Measurements from ENCODE around the gene CDKAL1. TPM values are rescaled to one million over a fixed set of nuclear protein-coding genes. Genes with fewer than 3 reads are reported as not detected.
"Not testable (repeated sequence)": the region's sequence is repeated elsewhere in the genome, so short reads cannot be mapped to it uniquely, and the experiment has no call there.

CDKAL1 gene
- total RNA-seq, 1 donor from 2014 or later, result 34.3 TPM

GRCh38 chr6:20581070-20581469, 46.8 kb downstream of the CDKAL1 start:
- TF ChIP-seq, protein P1, sequence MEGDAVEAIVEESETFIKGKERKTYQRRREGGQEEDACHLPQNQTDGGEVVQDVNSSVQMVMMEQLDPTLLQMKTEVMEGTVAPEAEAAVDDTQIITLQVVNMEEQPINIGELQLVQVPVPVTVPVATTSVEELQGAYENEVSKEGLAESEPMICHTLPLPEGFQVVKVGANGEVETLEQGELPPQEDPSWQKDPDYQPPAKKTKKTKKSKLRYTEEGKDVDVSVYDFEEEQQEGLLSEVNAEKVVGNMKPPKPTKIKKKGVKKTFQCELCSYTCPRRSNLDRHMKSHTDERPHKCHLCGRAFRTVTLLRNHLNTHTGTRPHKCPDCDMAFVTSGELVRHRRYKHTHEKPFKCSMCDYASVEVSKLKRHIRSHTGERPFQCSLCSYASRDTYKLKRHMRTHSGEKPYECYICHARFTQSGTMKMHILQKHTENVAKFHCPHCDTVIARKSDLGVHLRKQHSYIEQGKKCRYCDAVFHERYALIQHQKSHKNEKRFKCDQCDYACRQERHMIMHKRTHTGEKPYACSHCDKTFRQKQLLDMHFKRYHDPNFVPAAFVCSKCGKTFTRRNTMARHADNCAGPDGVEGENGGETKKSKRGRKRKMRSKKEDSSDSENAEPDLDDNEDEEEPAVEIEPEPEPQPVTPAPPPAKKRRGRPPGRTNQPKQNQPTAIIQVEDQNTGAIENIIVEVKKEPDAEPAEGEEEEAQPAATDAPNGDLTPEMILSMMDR (IDR thresholded peaks at IDR 0.05; ENCODE audit: unreplicated experiment), result no peak
- Mint-ChIP-seq H3K4me3 (ENCODE audit: low read depth) (no peak overlapping the region), H3K27ac (no peak overlapping the region)

DNA sequence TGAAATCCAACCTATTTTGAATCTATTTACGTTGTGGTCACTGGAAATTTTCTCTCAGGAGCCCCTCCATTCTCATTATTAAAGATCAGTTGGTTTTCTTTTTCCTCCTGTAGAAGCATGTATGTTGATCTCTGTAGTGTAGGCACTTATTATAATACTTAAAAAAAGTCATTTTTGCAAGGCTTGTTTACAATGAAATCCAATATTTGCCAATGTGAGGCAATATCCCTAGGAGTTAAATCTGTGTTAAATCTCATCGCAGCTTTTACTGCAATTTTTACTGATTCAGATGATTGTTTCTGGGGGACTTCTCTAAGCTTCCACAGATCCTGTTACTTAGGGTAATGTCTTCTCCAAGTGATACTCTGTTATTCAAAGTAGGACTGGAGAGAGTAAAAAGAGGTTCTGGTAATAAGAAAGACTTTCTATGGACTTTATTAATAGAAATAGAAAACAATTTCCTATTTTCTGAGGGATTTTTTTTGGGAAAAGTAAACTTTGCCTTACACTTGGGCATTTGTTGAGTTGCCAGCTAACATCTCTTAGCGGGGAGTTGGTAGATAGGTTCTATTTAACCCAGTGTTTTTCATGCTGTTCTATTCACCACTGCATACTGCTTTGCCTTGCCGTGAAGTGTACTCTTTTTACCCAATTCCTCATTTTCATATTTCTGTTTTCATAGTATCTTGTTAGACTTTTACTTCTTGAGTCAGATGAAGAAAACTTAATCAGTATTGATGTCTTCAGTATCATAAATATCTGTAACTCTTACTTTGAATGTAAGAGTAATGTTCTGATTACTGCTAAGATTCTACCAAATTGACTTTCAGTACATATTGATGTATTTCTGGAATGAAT, 48.6 kb downstream of the CDKAL1 start:
- no peaks in the 10 kb centered on the region for H3K27me3 Mint-ChIP-seq
- TF ChIP-seq, protein P1 (IDR thresholded peaks at IDR 0.05; ENCODE audit: unreplicated experiment), result no peak
- H3K9me3 Mint-ChIP-seq (ENCODE audit: low read depth), result peaks cover 2% of the 10 kb centered on the region
- DNase-seq (ENCODE audit: low spot score, unreplicated experiment), result no peak
- peaks cover 38% of the 10 kb centered on the region for H3K4me1 Mint-ChIP-seq (ENCODE audit: low read depth)
- peak overlapping the region; percentile 26 for H3K27ac Mint-ChIP-seq
- H3K36me3 Mint-ChIP-seq (ENCODE audit: insufficient read depth), result peaks cover 14% of the 10 kb centered on the region
- H3K4me3 Mint-ChIP-seq (ENCODE audit: low read depth), result no peak overlapping the region

More at GRCh38 chr6:20581070-20581469, 46.8 kb downstream of the CDKAL1 start:
- H3K36me3 Mint-ChIP-seq (ENCODE audit: insufficient read depth), result peaks cover 18% of the 10 kb centered on the region
- DNase-seq (ENCODE audit: low spot score, unreplicated experiment), result no peak
- peaks cover 51% of the 10 kb centered on the region for H3K4me1 Mint-ChIP-seq (ENCODE audit: low read depth)
- no peaks in the 10 kb centered on the region for H3K27me3 Mint-ChIP-seq
- H3K9me3 Mint-ChIP-seq (ENCODE audit: low read depth), result peaks cover 2% of the 10 kb centered on the region

DNA sequence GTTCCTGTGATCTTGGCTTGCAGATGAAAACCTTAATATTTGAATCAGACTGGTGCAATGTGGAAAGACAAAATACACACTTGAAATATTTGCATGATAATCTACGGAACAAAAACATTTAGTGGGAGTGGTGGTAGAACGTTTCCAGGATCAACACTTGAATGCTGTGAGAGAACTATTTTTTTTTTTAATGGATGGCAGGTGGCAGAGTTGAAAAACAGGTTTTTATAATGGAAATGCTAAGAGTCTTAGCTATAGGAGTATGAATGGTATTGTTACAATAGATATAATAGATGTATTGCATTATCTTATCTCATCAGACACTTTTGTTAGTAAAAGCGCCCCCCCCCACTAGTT, 49.2 kb downstream of the CDKAL1 start:
- Mint-ChIP-seq H3K9me3 (ENCODE audit: low read depth) (peaks cover 2% of the 10 kb centered on the region), H3K27me3 (no peaks in the 10 kb centered on the region), H3K36me3 (ENCODE audit: insufficient read depth) (peaks cover 11% of the 10 kb centered on the region), H3K4me1 (ENCODE audit: low read depth) (peaks cover 35% of the 10 kb centered on the region), H3K27ac (peak overlapping the region; percentile 26), H3K4me3 (ENCODE audit: low read depth) (peak overlapping the region; percentile 5)
- DNase-seq (ENCODE audit: low spot score, unreplicated experiment), result no peak
- TF ChIP-seq, protein P1 (IDR thresholded peaks at IDR 0.05; ENCODE audit: unreplicated experiment), result no peak

GRCh38 chr6:20584100-20584731, 50.0 kb downstream of the CDKAL1 start:
- Mint-ChIP-seq H3K9me3 (ENCODE audit: low read depth) (peaks cover 2% of the 10 kb centered on the region), H3K4me1 (ENCODE audit: low read depth) (peaks cover 31% of the 10 kb centered on the region), H3K27ac (peak overlapping the region; percentile 75), H3K4me3 (ENCODE audit: low read depth) (peak overlapping the region; percentile 12), H3K36me3 (ENCODE audit: insufficient read depth) (peaks cover 9% of the 10 kb centered on the region), H3K27me3 (no peaks in the 10 kb centered on the region)
- TF ChIP-seq, protein P1 (IDR thresholded peaks at IDR 0.05; ENCODE audit: unreplicated experiment), result no peak
- no peak for DNase-seq (ENCODE audit: low spot score, unreplicated experiment)

GRCh38 chr6:20589266-20589665, 55.0 kb downstream of the CDKAL1 start:
- Mint-ChIP-seq H3K9me3 (ENCODE audit: low read depth) (peaks cover 24% of the 10 kb centered on the region), H3K4me1 (ENCODE audit: low read depth) (peaks cover 17% of the 10 kb centered on the region), H3K27me3 (no peaks in the 10 kb centered on the region), H3K27ac (no peak overlapping the region), H3K36me3 (ENCODE audit: insufficient read depth) (peaks cover 39% of the 10 kb centered on the region), H3K4me3 (ENCODE audit: low read depth) (no peak overlapping the region)
- TF ChIP-seq, protein P1 (IDR thresholded peaks at IDR 0.05; ENCODE audit: unreplicated experiment), result no peak
- DNase-seq (ENCODE audit: low spot score, unreplicated experiment), result no peak

DNA sequence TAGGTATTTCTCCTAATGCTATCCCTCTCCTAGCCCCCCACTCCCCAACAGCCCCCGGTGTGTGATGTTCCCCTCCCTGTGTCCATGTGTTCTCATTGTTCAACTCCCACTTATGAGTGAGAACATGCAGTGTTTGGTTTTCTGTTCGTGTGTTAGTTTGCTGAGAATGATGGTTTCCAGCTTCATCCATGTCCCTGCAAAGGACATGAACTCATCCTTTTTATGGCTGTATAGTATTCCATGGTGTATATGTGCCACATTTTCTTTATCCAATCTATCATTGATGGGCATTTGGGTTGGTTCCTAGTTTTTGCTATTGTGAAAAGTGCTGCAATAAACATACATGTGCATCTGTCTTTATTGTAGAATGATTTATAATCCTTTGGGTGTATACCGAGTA, 56.2 kb downstream of the CDKAL1 start:
- H3K9me3 Mint-ChIP-seq (ENCODE audit: low read depth), result peaks cover 30% of the 10 kb centered on the region
- H3K27ac Mint-ChIP-seq; H3K27me3 Mint-ChIP-seq; H3K4me3 Mint-ChIP-seq (ENCODE audit: low read depth); H3K4me1 Mint-ChIP-seq (ENCODE audit: low read depth); DNase-seq (ENCODE audit: low spot score, unreplicated experiment): not testable (repeated sequence)
- H3K36me3 Mint-ChIP-seq (ENCODE audit: insufficient read depth), result peaks cover 44% of the 10 kb centered on the region

DNA sequence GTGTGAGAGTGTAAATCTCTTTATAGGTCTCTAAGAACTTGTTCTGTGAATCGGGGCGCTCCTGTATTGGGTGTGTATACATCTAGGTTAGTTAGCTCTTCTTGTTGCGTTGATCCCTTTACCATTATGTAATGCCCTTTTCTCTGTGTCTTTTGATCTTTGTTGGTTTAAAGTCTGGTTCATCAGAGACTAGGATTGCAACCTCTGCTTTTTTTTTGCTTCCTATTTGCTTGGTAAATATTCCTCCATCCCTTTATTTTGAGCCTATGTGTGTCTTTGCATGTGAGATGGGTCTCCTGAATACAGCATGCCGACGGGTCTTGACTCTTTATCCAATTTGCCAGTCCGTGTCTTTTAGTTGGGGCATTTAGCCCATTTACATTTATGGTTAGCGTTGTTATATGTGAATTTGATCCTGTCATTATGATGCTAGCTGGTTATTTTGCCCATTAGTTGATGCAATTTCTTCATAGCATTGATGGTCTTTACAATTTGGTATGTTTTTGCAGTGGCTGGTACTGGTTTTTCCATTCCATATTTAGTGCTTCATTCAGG, 60.1 kb downstream of the CDKAL1 start:
- not testable (repeated sequence) for H3K27ac Mint-ChIP-seq; H3K4me1 Mint-ChIP-seq (ENCODE audit: low read depth); DNase-seq (ENCODE audit: low spot score, unreplicated experiment); H3K27me3 Mint-ChIP-seq; H3K4me3 Mint-ChIP-seq (ENCODE audit: low read depth)
- peaks cover 45% of the 10 kb centered on the region for H3K36me3 Mint-ChIP-seq (ENCODE audit: insufficient read depth)
- H3K9me3 Mint-ChIP-seq (ENCODE audit: low read depth), result peaks cover 34% of the 10 kb centered on the region

Measured in progenitor cell of endocrine pancreas (in vitro differentiated cells).